Activated CD4-positive, alpha-beta T cell treated with anti-CD3 and anti-CD28 coated beads, Interleukin-2, amount 10 ng/mL, durations not matched to agents 7 days and 5 days (primary cell): Measurements from ENCODE around the gene UMAD1. TPM values are rescaled to one million over a fixed set of nuclear protein-coding genes. Genes with fewer than 3 reads are reported as not detected.

Experiments used
- CTCF ChIA-PET: fragments of 350-600 bp; sonication (Branson Sonifier 250); formaldehyde crosslinking; loops from one replicate; lab custom pipeline; 2021; ENCODE audit warnings: antibody characterized with exemption; lab: Charles Lee
- POLR2A ChIA-PET: fragments of 350-600 bp; sonication (Branson Sonifier 250); formaldehyde crosslinking; loops from one replicate; lab custom pipeline; 2021; ENCODE audit warnings: antibody characterized with exemption; lab: Charles Lee
- DNase-seq: peaks from one replicate; pipeline ENCODE4 v3.0.0-alpha.2; 2020
- H3K27ac Mint-ChIP-seq: one replicate; pipeline ENCODE4 v1.8.0; 2021; ENCODE audit warnings: mild to moderate bottlenecking, moderate library complexity, mixed read lengths
- H3K27me3 Mint-ChIP-seq: one replicate; pipeline ENCODE4 v1.8.0; 2021; ENCODE audit warnings: mixed read lengths
- H3K36me3 Mint-ChIP-seq: one replicate; pipeline ENCODE4 v1.8.0; 2021; ENCODE audit warnings: low read depth, mixed read lengths
- H3K4me1 Mint-ChIP-seq: one replicate; pipeline ENCODE4 v1.8.0; 2021; ENCODE audit warnings: mixed read lengths
- H3K4me3 Mint-ChIP-seq: one replicate; pipeline ENCODE4 v1.8.0; 2021; ENCODE audit warnings: mild to moderate bottlenecking, moderate library complexity, mixed read lengths
- H3K9me3 Mint-ChIP-seq: one replicate; pipeline ENCODE4 v1.8.0; 2021; ENCODE audit warnings: mixed read lengths
- total RNA-seq, 2 experiments: library from RNA; stranded (reverse); gene quantifications; one replicate each; pipeline ENCODE4 v1.2.3, GENCODE V29; 2021

Gene UMAD1
- total RNA-seq, 2 experiments from 2014 or later, result 16.3 to 16.4 TPM

- H3K9me3 Mint-ChIP-seq, result no peaks in the 10 kb centered on the region
- H3K27me3 Mint-ChIP-seq, result no peaks in the 10 kb centered on the region
- no peak overlapping the region for H3K4me3 Mint-ChIP-seq
- peaks cover 3% of the 10 kb centered on the region for H3K36me3 Mint-ChIP-seq
- CTCF ChIA-PET, result no interaction called here
- H3K4me1 Mint-ChIP-seq, result peaks cover 6% of the 10 kb centered on the region
- no peak overlapping the region for H3K27ac Mint-ChIP-seq
- POLR2A ChIA-PET, result no interaction called here
- DNase-seq, result no peak
Measured at GRCh38 chr7:7699380-7699779, 58.8 kb downstream of the UMAD1 start.

- Mint-ChIP-seq H3K4me3 (no peak overlapping the region), H3K9me3 (no peaks in the 10 kb centered on the region), H3K27me3 (no peaks in the 10 kb centered on the region), H3K36me3 (peaks cover 2% of the 10 kb centered on the region), H3K4me1 (peaks cover 6% of the 10 kb centered on the region), H3K27ac (no peak overlapping the region)
- DNase-seq, result no peak
- POLR2A ChIA-PET, result no interaction called here
- CTCF ChIA-PET, result no interaction called here
Measured at GRCh38 chr7:7699970-7700369, 59.4 kb downstream of the UMAD1 start.

GRCh38 chr7:7701527-7701926, 61.0 kb downstream of the UMAD1 start:
- no peak overlapping the region for H3K27ac Mint-ChIP-seq
- no peaks in the 10 kb centered on the region for H3K27me3 Mint-ChIP-seq

DNA sequence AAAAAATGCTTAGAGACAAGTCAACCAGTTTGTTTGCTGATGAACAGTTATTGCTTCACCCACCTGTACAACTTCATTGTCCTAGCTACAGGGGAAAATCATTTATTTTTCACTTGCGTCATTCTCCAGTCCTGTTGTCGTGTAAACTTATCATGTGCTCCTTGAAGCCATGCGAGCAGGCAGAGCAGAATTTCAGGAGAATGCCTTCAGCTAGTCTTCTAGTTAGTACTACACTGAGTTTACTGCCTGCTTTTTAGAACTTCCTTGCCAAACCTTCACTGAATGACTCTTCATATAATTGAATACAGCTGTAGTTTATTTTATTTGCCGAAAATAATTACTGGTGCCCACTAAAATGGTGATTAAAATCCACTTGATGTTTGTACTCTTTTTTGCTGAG, 62.3 kb downstream of the UMAD1 start:
- Mint-ChIP-seq H3K4me3 (no peak overlapping the region), H3K27me3 (no peaks in the 10 kb centered on the region), H3K36me3 (peaks cover 2% of the 10 kb centered on the region), H3K9me3 (no peaks in the 10 kb centered on the region), H3K27ac (no peak overlapping the region), H3K4me1 (peaks cover 10% of the 10 kb centered on the region)
- DNase-seq, result no peak
- POLR2A ChIA-PET, result no interaction called here
- CTCF ChIA-PET, result interaction anchor here (0.5 to 1.5 kb wide), 2 partner anchors 15 to 490 kb away, joined by 3 read pairs; no protein-coding TSS in a partner anchor

More at GRCh38 chr7:7701527-7701926, 61.0 kb downstream of the UMAD1 start:
- ChIA-PET POLR2A (no interaction called here), CTCF (no interaction called here)
- Mint-ChIP-seq H3K36me3 (peaks cover 2% of the 10 kb centered on the region), H3K4me1 (peaks cover 10% of the 10 kb centered on the region), H3K4me3 (no peak overlapping the region), H3K9me3 (no peaks in the 10 kb centered on the region)
- no peak for DNase-seq

GRCh38 chr7:7703427-7703826, 62.9 kb downstream of the UMAD1 start:
- CTCF ChIA-PET, result interaction anchor here (1.5 kb wide), 1 partner anchor 15 kb away, joined by 3 read pairs; no protein-coding TSS in a partner anchor
- H3K9me3 Mint-ChIP-seq, result no peaks in the 10 kb centered on the region
- no peaks in the 10 kb centered on the region for H3K27me3 Mint-ChIP-seq
- no peak for DNase-seq
- H3K36me3 Mint-ChIP-seq, result no peaks in the 10 kb centered on the region
- peaks cover 10% of the 10 kb centered on the region for H3K4me1 Mint-ChIP-seq
- no peak overlapping the region for H3K4me3 Mint-ChIP-seq
- POLR2A ChIA-PET, result no interaction called here
- H3K27ac Mint-ChIP-seq, result no peak overlapping the region

DNA sequence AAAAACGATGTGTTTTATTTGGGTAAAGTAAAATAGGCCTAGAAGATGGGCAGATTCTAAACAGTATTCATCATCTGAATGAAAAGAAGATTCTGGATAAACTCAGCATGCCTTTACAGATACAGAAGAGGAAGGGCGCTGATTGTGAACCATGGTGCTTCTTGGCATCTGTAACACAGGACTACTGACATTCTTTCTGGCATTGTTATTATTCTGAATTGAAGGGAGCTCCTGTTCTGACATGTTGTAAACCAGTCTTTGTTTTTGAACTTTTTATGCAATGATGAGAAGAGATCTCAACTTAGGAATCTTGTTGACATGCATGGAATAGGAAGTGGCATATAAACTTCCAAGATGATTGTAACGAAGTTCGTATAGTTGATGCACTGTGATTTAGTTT, 64.3 kb downstream of the UMAD1 start:
- peaks cover 5% of the 10 kb centered on the region for H3K4me1 Mint-ChIP-seq
- no peaks in the 10 kb centered on the region for H3K27me3 Mint-ChIP-seq
- POLR2A ChIA-PET, result no interaction called here
- H3K9me3 Mint-ChIP-seq, result no peaks in the 10 kb centered on the region
- H3K27ac Mint-ChIP-seq, result no peak overlapping the region
- H3K4me3 Mint-ChIP-seq, result no peak overlapping the region
- no peaks in the 10 kb centered on the region for H3K36me3 Mint-ChIP-seq
- CTCF ChIA-PET, result no interaction called here
- no peak for DNase-seq

DNA sequence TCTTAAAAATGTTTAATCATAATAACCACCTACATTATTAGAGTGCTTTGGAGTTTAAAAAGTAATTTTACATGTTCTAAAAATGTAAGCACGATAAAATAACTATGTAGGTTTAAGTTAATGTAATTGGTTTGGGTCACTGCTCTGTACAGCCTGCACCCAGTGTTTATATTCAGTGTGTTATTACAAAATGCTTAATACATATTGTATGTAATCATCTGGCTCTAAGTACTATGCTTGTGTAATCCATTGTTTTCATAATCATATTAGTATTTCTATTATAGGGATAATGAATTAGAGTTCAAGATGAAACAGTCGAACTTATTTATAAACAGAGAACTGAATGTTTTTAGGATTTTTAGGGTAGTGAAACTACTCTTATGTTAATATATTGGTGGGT, 64.8 kb downstream of the UMAD1 start:
- no peak overlapping the region for H3K4me3 Mint-ChIP-seq
- H3K4me1 Mint-ChIP-seq, result peaks cover 4% of the 10 kb centered on the region
- H3K36me3 Mint-ChIP-seq, result no peaks in the 10 kb centered on the region
- no peak overlapping the region for H3K27ac Mint-ChIP-seq
- ChIA-PET POLR2A (no interaction called here), CTCF (no interaction called here)
- no peaks in the 10 kb centered on the region for H3K9me3 Mint-ChIP-seq
- H3K27me3 Mint-ChIP-seq, result no peaks in the 10 kb centered on the region
- no peak for DNase-seq

- ChIA-PET CTCF (no interaction called here), POLR2A (no interaction called here)
- no peak overlapping the region for H3K27ac Mint-ChIP-seq
Measured at GRCh38 chr7:7706101-7706511, 65.6 kb downstream of the UMAD1 start.

DNA sequence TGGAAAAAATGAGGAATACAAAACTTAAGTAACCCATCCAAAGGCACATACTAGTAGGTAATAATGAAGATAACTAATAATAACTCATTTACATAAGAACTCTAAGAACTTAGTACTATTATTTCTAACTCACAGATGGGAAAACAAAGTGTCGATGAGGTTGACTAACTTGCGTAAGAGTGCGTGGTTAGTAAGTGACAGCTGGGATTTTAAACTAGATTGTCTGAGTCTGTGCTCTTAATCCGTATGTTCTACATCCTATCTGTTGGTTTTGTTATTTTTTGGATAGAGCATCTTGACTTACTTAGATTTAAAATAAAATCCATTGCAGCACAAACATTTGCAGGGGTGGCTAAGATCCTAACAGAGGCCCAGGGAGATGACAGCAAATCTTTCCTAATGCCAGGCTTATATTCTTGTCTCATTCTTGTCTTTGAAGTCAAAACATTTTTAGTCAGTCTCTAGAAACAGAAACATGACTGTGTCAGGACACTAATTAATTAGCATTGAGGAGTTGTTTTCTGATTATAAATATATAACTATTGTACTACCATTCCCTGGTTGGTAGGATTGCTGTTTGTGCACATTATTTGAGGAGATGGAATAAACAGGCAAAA, 66.1 kb downstream of the UMAD1 start:
- H3K27me3 Mint-ChIP-seq, result no peaks in the 10 kb centered on the region
- POLR2A ChIA-PET, result no interaction called here
- H3K36me3 Mint-ChIP-seq, result no peaks in the 10 kb centered on the region
- H3K9me3 Mint-ChIP-seq, result no peaks in the 10 kb centered on the region
- no peak overlapping the region for H3K4me3 Mint-ChIP-seq
- CTCF ChIA-PET, result interaction anchor here (1.3 kb wide), 1 partner anchor 10 kb away, joined by 4 read pairs; no protein-coding TSS in a partner anchor
- DNase-seq, result no peak
- peaks cover 4% of the 10 kb centered on the region for H3K4me1 Mint-ChIP-seq
- no peak overlapping the region for H3K27ac Mint-ChIP-seq

More at GRCh38 chr7:7706101-7706511, 65.6 kb downstream of the UMAD1 start:
- no peaks in the 10 kb centered on the region for H3K27me3 Mint-ChIP-seq
- peaks cover 4% of the 10 kb centered on the region for H3K4me1 Mint-ChIP-seq
- DNase-seq, result no peak
- no peaks in the 10 kb centered on the region for H3K9me3 Mint-ChIP-seq
- no peak overlapping the region for H3K4me3 Mint-ChIP-seq
- H3K36me3 Mint-ChIP-seq, result no peaks in the 10 kb centered on the region

DNA sequence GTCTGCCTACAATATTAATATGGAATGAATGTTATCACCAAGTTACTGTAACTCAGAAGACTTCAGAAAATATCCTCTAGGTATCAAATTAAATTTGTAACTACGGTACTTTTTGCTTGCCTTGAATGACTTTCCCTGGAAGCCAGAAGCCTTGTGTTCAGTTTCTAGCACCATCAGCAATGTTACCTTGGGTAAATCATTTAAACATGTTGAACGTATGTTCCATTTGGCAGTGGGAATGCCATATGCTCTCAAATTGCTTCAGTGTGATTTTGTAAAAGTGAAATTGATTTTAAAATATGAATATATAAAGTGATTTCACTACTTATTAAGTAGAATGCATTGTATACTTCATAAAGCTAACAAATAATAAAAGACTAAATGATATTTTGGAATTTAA, 66.7 kb downstream of the UMAD1 start:
- Mint-ChIP-seq H3K4me1 (peaks cover 4% of the 10 kb centered on the region), H3K27me3 (no peaks in the 10 kb centered on the region)
- CTCF ChIA-PET, result interaction anchor here (1.3 kb wide), 1 partner anchor 10 kb away, joined by 4 read pairs; no protein-coding TSS in a partner anchor

GRCh38 chr7:7707806-7708205, 67.3 kb downstream of the UMAD1 start:
- ChIA-PET CTCF (interaction anchor here (1.3 kb wide), 1 partner anchor 11 kb away, joined by 4 read pairs; no protein-coding TSS in a partner anchor), POLR2A (no interaction called here)
- Mint-ChIP-seq H3K9me3 (peaks cover 1% of the 10 kb centered on the region), H3K27me3 (no peaks in the 10 kb centered on the region), H3K27ac (no peak overlapping the region), H3K4me1 (peaks cover 4% of the 10 kb centered on the region), H3K36me3 (no peaks in the 10 kb centered on the region), H3K4me3 (no peak overlapping the region)
- no peak for DNase-seq

More for the DNA sequence above, 66.7 kb downstream of the UMAD1 start:
- Mint-ChIP-seq H3K36me3 (no peaks in the 10 kb centered on the region), H3K9me3 (no peaks in the 10 kb centered on the region), H3K27ac (no peak overlapping the region), H3K4me3 (no peak overlapping the region)
- POLR2A ChIA-PET, result no interaction called here
- no peak for DNase-seq

DNA sequence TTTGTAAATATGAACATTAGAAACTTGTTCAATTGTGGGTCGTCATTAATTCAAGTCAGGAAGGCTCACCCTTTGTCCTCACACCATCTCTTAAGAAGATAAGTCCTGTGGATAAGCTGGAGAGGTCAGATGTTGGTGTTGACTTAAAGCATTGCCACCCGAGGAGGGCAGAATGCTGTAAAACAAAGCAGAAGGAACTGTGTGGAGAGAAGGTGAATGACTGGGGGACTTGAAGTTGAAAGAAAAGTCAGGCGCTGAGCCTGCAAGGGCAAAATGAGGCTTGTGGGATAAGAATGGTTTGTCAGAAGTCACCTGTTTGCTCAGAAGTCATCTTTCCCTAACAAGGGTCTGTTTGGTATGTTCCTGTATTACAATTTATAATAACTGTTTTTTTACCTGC, 68.7 kb downstream of the UMAD1 start:
- Mint-ChIP-seq H3K9me3 (peaks cover 2% of the 10 kb centered on the region), H3K27ac (no peak overlapping the region), H3K36me3 (no peaks in the 10 kb centered on the region), H3K4me3 (no peak overlapping the region), H3K4me1 (peaks cover 6% of the 10 kb centered on the region), H3K27me3 (no peaks in the 10 kb centered on the region)
- CTCF ChIA-PET, result interaction anchor here (0.6 kb wide), 1 partner anchor 17 kb away, joined by 3 read pairs; no protein-coding TSS in a partner anchor
- DNase-seq, result no peak
- POLR2A ChIA-PET, result interaction anchor here (0.6 kb wide), 1 partner anchor 538 kb away, joined by 3 read pairs; no protein-coding TSS in a partner anchor

- Mint-ChIP-seq H3K36me3 (no peaks in the 10 kb centered on the region), H3K9me3 (peaks cover 2% of the 10 kb centered on the region), H3K4me1 (peaks cover 6% of the 10 kb centered on the region), H3K27ac (no peak overlapping the region), H3K27me3 (no peaks in the 10 kb centered on the region), H3K4me3 (no peak overlapping the region)
- DNase-seq, result no peak
- POLR2A ChIA-PET, result no interaction called here
- CTCF ChIA-PET, result no interaction called here
Measured at GRCh38 chr7:7710469-7710868, 69.9 kb downstream of the UMAD1 start.
